Rectal smooth muscle tissue (tissue), 1 donor: Measurements from ENCODE around the gene GPHB5.

Source experiments
- H3K27ac ChIP-seq: one replicate; pipeline ENCODE4 v1.7.0; 2013; ENCODE audit warnings: low read depth, low read length, inconsistent platforms
- H3K27me3 ChIP-seq: one replicate; pipeline ENCODE4 v1.7.0; 2013; ENCODE audit warnings: low read length; ENCODE audit not compliant: control insufficient read depth, insufficient read depth
- H3K36me3 ChIP-seq: one replicate; pipeline ENCODE4 v1.7.0; 2013; ENCODE audit warnings: low read length; ENCODE audit not compliant: control insufficient read depth, insufficient read depth
- H3K4me1 ChIP-seq: one replicate; pipeline ENCODE4 v1.7.0; 2013; ENCODE audit warnings: low read length; ENCODE audit not compliant: control insufficient read depth, insufficient read depth
- H3K4me3 ChIP-seq: one replicate; pipeline ENCODE4 v1.7.0; 2013; ENCODE audit warnings: low read length
- H3K9ac ChIP-seq: one replicate; pipeline ENCODE4 v1.7.0; 2013; ENCODE audit warnings: low read length

Gene GPHB5

GRCh38 chr14:63269561-63270225 is 49.0 kb downstream of the GPHB5 start:
- Histone ChIP-seq H3K27me3 (no peaks in the 10 kb centered on the region), H3K36me3 (no peaks in the 10 kb centered on the region), H3K27ac (no peak overlapping the region), H3K4me3 (no peak overlapping the region), H3K4me1 (no peaks in the 10 kb centered on the region), H3K9ac (no peak overlapping the region)

DNA sequence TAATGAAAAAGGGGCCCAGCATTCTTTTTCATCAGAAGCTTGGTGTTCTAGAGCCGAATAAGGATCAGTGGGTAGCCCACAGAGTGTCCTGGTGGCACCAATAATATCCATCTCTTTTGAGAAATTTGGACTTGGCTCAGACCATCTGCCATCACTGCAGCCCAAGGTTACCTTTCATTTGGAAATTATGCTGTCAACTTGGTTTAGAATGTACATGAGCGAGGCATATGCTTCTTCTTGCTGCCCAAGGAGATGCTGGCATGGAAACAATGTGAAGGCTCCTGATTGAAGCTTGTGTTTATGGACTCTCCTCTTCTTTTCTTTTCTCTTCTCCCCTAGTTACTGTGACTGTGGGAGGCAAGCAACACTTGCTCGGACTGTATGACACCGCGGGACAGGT is 50.0 kb downstream of the GPHB5 start:
- Histone ChIP-seq H3K4me3 (no peak overlapping the region), H3K36me3 (no peaks in the 10 kb centered on the region), H3K4me1 (no peaks in the 10 kb centered on the region), H3K27me3 (no peaks in the 10 kb centered on the region), H3K9ac (no peak overlapping the region), H3K27ac (no peak overlapping the region)

- H3K36me3 ChIP-seq, result no peaks in the 10 kb centered on the region
- H3K4me3 ChIP-seq, result no peak overlapping the region
- no peak overlapping the region for H3K27ac ChIP-seq
- H3K9ac ChIP-seq, result no peak overlapping the region
- no peaks in the 10 kb centered on the region for H3K4me1 ChIP-seq
- no peaks in the 10 kb centered on the region for H3K27me3 ChIP-seq
Measured at GRCh38 chr14:63267171-63267570, 51.6 kb downstream of the GPHB5 start.

- Histone ChIP-seq H3K27ac (no peak overlapping the region), H3K36me3 (no peaks in the 10 kb centered on the region), H3K27me3 (no peaks in the 10 kb centered on the region), H3K4me3 (no peak overlapping the region), H3K9ac (no peak overlapping the region), H3K4me1 (no peaks in the 10 kb centered on the region)
Measured at GRCh38 chr14:63266106-63266505, 52.6 kb downstream of the GPHB5 start.
